HFFc6 (cell line): ENCODE measurements around the gene MPZL1. TPM values are rescaled to one million over a fixed set of nuclear protein-coding genes. Genes with fewer than 3 reads are reported as not detected.

Experiments
- DNase-seq: peaks from one replicate; pipeline ENCODE4 v3.0.0-alpha.2; 2018
- H3K27ac Mint-ChIP-seq: 2 replicates; pipeline ENCODE4 v1.8.0; 2020; ENCODE audit warnings: mild to moderate bottlenecking, mixed read lengths
- H3K27me3 Mint-ChIP-seq: 2 replicates; pipeline ENCODE4 v1.8.0; 2021; ENCODE audit warnings: mild to moderate bottlenecking, moderate library complexity, mixed read lengths; ENCODE audit not compliant: insufficient read depth
- H3K36me3 Mint-ChIP-seq: 2 replicates; pipeline ENCODE4 v1.8.0; 2021; ENCODE audit warnings: low read depth, mixed read lengths
- H3K4me1 Mint-ChIP-seq: 2 replicates; pipeline ENCODE4 v1.8.0; 2020; ENCODE audit warnings: low read depth, mixed read lengths
- H3K4me3 Mint-ChIP-seq: 2 replicates; pipeline ENCODE4 v1.8.0; 2020; ENCODE audit warnings: mild to moderate bottlenecking, moderate library complexity, mixed read lengths
- H3K9me3 Mint-ChIP-seq: 2 replicates; pipeline ENCODE4 v1.8.0; 2020; ENCODE audit warnings: mild to moderate bottlenecking, mixed read lengths
- total RNA-seq, 6 experiments: library from RNA; stranded (reverse); fragmentation: NEBNext Ultra II Directional; extraction: Animal tissue kit (Norgen Biotek cat#: 25700); gene quantifications; 2 replicates in 1 of 6; 3 replicates in 5 of 6; pipeline ENCODE4 v1.2.3, GENCODE V29; 2021
- TF ChIP-seq, protein P1 (sequence below): fragments of 200-600 bp; sonication (generic); IDR thresholded peaks from 2 replicates; pipeline ENCODE4 v1.5.0; 2021; ENCODE audit warnings: antibody characterized with exemption, mild to moderate bottlenecking

MPZL1 gene
- total RNA-seq, 6 experiments from 2014 or later, result 147 to 188 (median 183) TPM

DNA sequence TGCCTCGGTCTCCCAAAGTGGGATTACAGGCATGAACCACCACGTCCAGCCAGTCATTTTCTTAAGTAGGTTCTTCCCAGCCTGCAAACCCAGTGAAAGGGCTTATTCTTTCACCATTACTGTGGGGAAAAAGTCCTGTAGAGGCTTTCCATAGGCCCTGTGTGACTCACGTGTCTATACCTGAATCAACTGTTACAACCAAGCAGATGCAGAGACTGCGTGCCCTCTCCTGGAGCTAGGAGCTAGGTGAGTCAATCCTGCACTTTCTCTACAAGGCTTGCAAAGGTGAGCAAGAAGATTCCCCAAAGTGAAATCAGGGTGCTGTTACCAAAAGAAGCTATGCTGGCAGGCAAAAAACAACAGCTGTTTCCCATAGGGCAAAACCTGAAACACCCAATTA, 13.8 kb upstream of the MPZL1 start:
- Mint-ChIP-seq H3K4me3 (no peak overlapping the region), H3K36me3 (no peaks in the 10 kb centered on the region), H3K9me3 (no peaks in the 10 kb centered on the region), H3K27ac (no peak overlapping the region), H3K27me3 (peaks cover 29% of the 10 kb centered on the region), H3K4me1 (peaks cover under 1% of the 10 kb centered on the region; the same call in 1 of the 2 replicates)
- TF ChIP-seq, protein P1, sequence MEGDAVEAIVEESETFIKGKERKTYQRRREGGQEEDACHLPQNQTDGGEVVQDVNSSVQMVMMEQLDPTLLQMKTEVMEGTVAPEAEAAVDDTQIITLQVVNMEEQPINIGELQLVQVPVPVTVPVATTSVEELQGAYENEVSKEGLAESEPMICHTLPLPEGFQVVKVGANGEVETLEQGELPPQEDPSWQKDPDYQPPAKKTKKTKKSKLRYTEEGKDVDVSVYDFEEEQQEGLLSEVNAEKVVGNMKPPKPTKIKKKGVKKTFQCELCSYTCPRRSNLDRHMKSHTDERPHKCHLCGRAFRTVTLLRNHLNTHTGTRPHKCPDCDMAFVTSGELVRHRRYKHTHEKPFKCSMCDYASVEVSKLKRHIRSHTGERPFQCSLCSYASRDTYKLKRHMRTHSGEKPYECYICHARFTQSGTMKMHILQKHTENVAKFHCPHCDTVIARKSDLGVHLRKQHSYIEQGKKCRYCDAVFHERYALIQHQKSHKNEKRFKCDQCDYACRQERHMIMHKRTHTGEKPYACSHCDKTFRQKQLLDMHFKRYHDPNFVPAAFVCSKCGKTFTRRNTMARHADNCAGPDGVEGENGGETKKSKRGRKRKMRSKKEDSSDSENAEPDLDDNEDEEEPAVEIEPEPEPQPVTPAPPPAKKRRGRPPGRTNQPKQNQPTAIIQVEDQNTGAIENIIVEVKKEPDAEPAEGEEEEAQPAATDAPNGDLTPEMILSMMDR, result no peak
- DNase-seq, result no peak

DNA sequence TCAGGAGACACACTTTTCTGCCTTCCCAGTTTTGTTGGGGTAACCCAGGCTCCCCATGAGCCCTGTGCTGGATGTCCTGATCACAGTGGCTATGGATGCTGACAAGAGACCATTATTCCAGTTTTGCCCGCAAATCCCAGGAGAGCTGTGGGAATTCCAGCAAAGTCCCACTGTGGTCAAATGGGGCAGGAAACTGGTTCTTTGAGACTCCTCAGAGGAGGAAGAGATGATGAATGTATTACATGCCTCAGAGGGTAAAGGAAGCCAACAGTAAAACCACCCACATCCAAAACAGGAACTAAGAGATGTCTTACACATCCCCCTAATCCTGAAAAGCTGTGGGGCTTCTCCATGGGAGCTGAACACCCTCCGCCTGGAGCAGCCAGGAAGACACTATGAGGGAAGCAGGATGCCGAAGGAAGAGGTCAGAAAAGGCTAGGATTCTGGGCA, 12.8 kb upstream of the MPZL1 start:
- Mint-ChIP-seq H3K9me3 (no peaks in the 10 kb centered on the region), H3K27me3 (peaks cover 20% of the 10 kb centered on the region), H3K36me3 (no peaks in the 10 kb centered on the region), H3K27ac (no peak overlapping the region), H3K4me1 (peaks cover 11% of the 10 kb centered on the region), H3K4me3 (no peak overlapping the region)
- TF ChIP-seq, protein P1, result no peak
- no peak for DNase-seq

DNA sequence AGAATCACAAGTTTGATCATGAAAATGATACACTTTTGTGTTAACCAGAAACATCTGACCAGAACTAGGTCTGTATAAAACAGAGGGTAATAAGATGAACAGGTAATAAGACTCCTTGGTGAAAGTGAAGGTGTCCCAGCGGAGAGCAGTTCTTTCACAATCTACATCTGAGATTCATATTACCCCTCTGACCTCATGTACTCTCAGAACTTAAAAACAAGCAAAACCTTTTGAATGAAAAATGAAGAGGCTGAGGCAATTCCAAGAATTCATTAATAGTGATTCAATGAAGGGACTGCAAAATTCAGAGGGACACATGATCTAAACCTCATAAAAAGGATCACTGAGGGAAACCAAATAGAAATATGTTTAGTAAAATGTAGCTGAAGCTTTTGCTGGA, 10.9 kb upstream of the MPZL1 start:
- no peak overlapping the region for H3K27ac Mint-ChIP-seq
- no peak for DNase-seq
- no peaks in the 10 kb centered on the region for H3K9me3 Mint-ChIP-seq
- peaks cover 21% of the 10 kb centered on the region for H3K27me3 Mint-ChIP-seq
- H3K4me3 Mint-ChIP-seq, result no peak overlapping the region
- TF ChIP-seq, protein P1, result no peak
- peaks cover 11% of the 10 kb centered on the region for H3K4me1 Mint-ChIP-seq
- H3K36me3 Mint-ChIP-seq, result no peaks in the 10 kb centered on the region

DNA sequence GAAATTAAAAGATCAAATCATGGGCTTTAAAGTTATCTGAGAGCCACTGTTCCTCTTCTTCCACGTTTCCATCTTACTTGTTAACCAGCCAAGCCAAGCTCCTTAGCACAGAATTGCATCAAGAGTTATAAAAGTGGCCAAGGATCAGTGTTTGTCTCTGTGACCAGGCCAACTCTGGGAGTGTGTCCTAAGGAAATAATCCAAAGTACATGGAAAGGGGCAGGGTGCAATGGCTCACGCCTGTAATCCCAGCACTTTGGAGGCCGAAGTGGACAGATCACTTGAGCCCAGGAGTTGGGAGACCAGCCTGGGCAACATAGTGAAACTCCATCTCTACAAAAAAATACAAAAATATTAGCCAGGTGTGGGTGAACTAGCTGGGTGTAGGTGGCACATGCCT, 10.0 kb upstream of the MPZL1 start:
- no peak overlapping the region for H3K27ac Mint-ChIP-seq
- TF ChIP-seq, protein P1, result no peak
- H3K27me3 Mint-ChIP-seq, result peaks cover 19% of the 10 kb centered on the region
- H3K4me1 Mint-ChIP-seq, result peaks cover 13% of the 10 kb centered on the region
- no peak for DNase-seq
- no peaks in the 10 kb centered on the region for H3K9me3 Mint-ChIP-seq
- no peaks in the 10 kb centered on the region for H3K36me3 Mint-ChIP-seq
- H3K4me3 Mint-ChIP-seq, result no peak overlapping the region

DNA sequence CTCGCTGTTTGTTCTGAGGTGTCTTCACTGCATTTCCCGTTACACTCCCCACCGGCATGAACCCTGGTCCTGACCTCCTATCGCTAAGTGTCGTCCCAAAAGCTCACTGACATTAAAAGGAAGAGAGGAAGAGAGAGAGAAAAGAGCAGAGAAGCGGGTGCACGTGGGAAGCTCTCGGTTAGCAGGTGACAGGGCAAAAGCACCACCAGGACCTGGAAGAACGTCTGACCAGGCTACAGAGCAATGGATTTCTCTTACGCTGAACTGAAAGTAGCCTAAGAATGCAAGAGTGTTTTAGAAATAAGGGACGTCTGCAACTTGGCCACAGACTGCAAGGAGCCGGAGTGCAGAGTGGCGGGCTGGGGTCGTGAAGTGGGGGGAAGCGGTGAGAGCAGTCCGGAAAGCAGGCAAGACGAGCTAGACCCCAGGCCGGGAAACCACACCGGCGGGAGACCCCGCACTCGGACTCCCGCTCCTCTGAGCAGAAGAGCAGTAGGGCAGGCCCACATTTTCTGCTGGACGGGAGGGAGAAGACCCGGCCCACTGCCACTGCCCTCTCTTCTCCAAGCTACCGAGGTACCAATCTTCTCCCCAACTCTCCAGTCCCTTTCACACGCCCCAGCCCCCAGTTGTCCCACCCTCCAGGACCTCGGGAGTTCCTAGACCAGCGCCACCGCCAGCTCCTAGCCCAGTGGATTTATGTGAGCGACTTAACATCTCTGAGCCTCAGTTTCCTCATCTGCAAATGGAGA, 8.3 kb upstream of the MPZL1 start:
- peaks cover 30% of the 10 kb centered on the region for H3K4me1 Mint-ChIP-seq
- peaks cover 13% of the 10 kb centered on the region for H3K27me3 Mint-ChIP-seq
- TF ChIP-seq, protein P1, result no peak
- H3K36me3 Mint-ChIP-seq, result no peaks in the 10 kb centered on the region
- peak overlapping the region; percentile 92 for H3K27ac Mint-ChIP-seq
- H3K4me3 Mint-ChIP-seq, result peak overlapping the region; percentile 89
- H3K9me3 Mint-ChIP-seq, result no peaks in the 10 kb centered on the region
- DNase-seq, result no peak
